Hindlimb muscle (tissue), 1 donor: ENCODE data around the gene FAM200C. TPM values are rescaled to one million over a fixed set of nuclear protein-coding genes. Genes with fewer than 3 reads are reported as not detected.

Source experiments
- polyA plus RNA-seq: library from polyadenylated mRNA; unstranded; fragments of 120-200 nt; gene quantifications from one replicate; pipeline ENCODE4 v1.2.1, GENCODE V29; 2013; ENCODE audit not compliant: insufficient read length

FAM200C gene
- polyA plus RNA-seq, 1 donor = 12.2 TPM

Other genes with a start within 250 kb of the FAM200C start
- gene FABP6, start 170.5 kb downstream of the FAM200C start, polyA plus RNA-seq = not detected
- gene CCNJL, start 87.5 kb downstream of the FAM200C start, polyA plus RNA-seq = 6.3 TPM
- 21.0 TPM for gene C1QTNF2, start 29.4 kb downstream of the FAM200C start, polyA plus RNA-seq
- gene SLU7, start 19.0 kb upstream of the FAM200C start, polyA plus RNA-seq = 43.4 TPM
- gene PTTG1, start 21.8 kb upstream of the FAM200C start, polyA plus RNA-seq = 19.9 TPM